Activated CD8-positive, alpha-beta T cell treated with anti-CD3 and anti-CD28 coated beads, Interleukin-2, amount 10 ng/mL, durations not matched to agents 7 days and 5 days (primary cell): ENCODE data around the gene ZDHHC3. TPM values are rescaled to one million over a fixed set of nuclear protein-coding genes. Genes with fewer than 3 reads are reported as not detected.

Source experiments
- ATAC-seq: fragments of 150-1000 bp; cut with Tn5 transposase; one replicate; pipeline ENCODE4 v1.10.0; 2021; ENCODE audit warnings: moderate library complexity
- CTCF ChIA-PET: fragments of 350-600 bp; sonication (Branson Sonifier 250); formaldehyde crosslinking; loops from one replicate; lab custom pipeline; 2021; ENCODE audit warnings: antibody characterized with exemption; lab: Charles Lee
- POLR2A ChIA-PET: fragments of 350-600 bp; sonication (Branson Sonifier 250); formaldehyde crosslinking; loops from one replicate; lab custom pipeline; 2021; ENCODE audit warnings: antibody characterized with exemption; lab: Charles Lee
- DNase-seq: peaks from one replicate; pipeline ENCODE4 v3.0.0-alpha.2; 2020
- H3K27ac Mint-ChIP-seq: one replicate; pipeline ENCODE4 v1.8.0; 2021; ENCODE audit warnings: mild to moderate bottlenecking, mixed read lengths
- H3K27me3 Mint-ChIP-seq: one replicate; pipeline ENCODE4 v1.8.0; 2021; ENCODE audit warnings: low read depth, mixed read lengths
- H3K36me3 Mint-ChIP-seq: one replicate; pipeline ENCODE4 v1.8.0; 2021; ENCODE audit warnings: low read depth, mixed read lengths
- H3K4me1 Mint-ChIP-seq: one replicate; pipeline ENCODE4 v1.8.0; 2021; ENCODE audit warnings: low read depth, mixed read lengths
- H3K4me3 Mint-ChIP-seq: one replicate; pipeline ENCODE4 v1.8.0; 2021; ENCODE audit warnings: mild to moderate bottlenecking, mixed read lengths
- H3K9me3 Mint-ChIP-seq: one replicate; pipeline ENCODE4 v1.8.0; 2022; ENCODE audit warnings: mixed read lengths; ENCODE audit not compliant: insufficient read depth
- total RNA-seq, 2 experiments: library from RNA; stranded (reverse); gene quantifications; one replicate each; pipeline ENCODE4 v1.2.3, GENCODE V29; 2021

The ZDHHC3 gene
- total RNA-seq, 2 experiments from 2014 or later, result 62.3 to 71.3 TPM

- H3K27me3 Mint-ChIP-seq, result no peaks in the 10 kb centered on the region
- H3K9me3 Mint-ChIP-seq, result peaks cover 6% of the 10 kb centered on the region
- ATAC-seq (no peak), DNase-seq (no peak)
- no peak overlapping the region for H3K4me3 Mint-ChIP-seq
- CTCF ChIA-PET, result interaction anchor here (1.6 kb wide), 1 partner anchor 17 kb away, joined by 6 read pairs; no protein-coding TSS in a partner anchor
- H3K36me3 Mint-ChIP-seq, result peaks cover 52% of the 10 kb centered on the region
- H3K4me1 Mint-ChIP-seq, result peaks cover 15% of the 10 kb centered on the region
- H3K27ac Mint-ChIP-seq, result peak overlapping the region; percentile 35
- POLR2A ChIA-PET, result no interaction called here
Measured at GRCh38 chr3:45009868-45010267, 33.9 kb upstream of the ZDHHC3 start.

- no peaks in the 10 kb centered on the region for H3K27me3 Mint-ChIP-seq
- ATAC-seq (no peak), DNase-seq (no peak)
- no peak overlapping the region for H3K4me3 Mint-ChIP-seq
- ChIA-PET CTCF (no interaction called here), POLR2A (no interaction called here)
- peaks cover 60% of the 10 kb centered on the region for H3K36me3 Mint-ChIP-seq
- H3K27ac Mint-ChIP-seq, result peak overlapping the region; percentile 3
- H3K9me3 Mint-ChIP-seq, result peaks cover 10% of the 10 kb centered on the region
- H3K4me1 Mint-ChIP-seq, result peaks cover 23% of the 10 kb centered on the region
Measured at GRCh38 chr3:45008117-45008516, 32.1 kb upstream of the ZDHHC3 start.

GRCh38 chr3:45007091-45007490 lies 31.1 kb upstream of the ZDHHC3 start:
- H3K9me3 Mint-ChIP-seq, result peaks cover 10% of the 10 kb centered on the region
- DNase-seq (no peak), ATAC-seq (no peak)
- ChIA-PET POLR2A (no interaction called here), CTCF (no interaction called here)
- peaks cover 23% of the 10 kb centered on the region for H3K4me1 Mint-ChIP-seq
- no peak overlapping the region for H3K4me3 Mint-ChIP-seq
- no peaks in the 10 kb centered on the region for H3K27me3 Mint-ChIP-seq
- H3K27ac Mint-ChIP-seq, result peak overlapping the region; percentile 66
- H3K36me3 Mint-ChIP-seq, result peaks cover 62% of the 10 kb centered on the region

GRCh38 chr3:45003859-45004258 lies 27.9 kb upstream of the ZDHHC3 start:
- Mint-ChIP-seq H3K36me3 (peaks cover 74% of the 10 kb centered on the region), H3K9me3 (peaks cover 10% of the 10 kb centered on the region), H3K27me3 (no peaks in the 10 kb centered on the region), H3K4me1 (peaks cover 31% of the 10 kb centered on the region), H3K27ac (no peak overlapping the region), H3K4me3 (no peak overlapping the region)
- DNase-seq (no peak), ATAC-seq (no peak)
- POLR2A ChIA-PET, result interaction anchor here (0.6 kb wide), 1 partner anchor 37 kb away, joined by 3 read pairs; no protein-coding TSS in a partner anchor
- CTCF ChIA-PET, result interaction anchor here (1.4 to 2.1 kb wide), 2 partner anchors 11 to 16 kb away, joined by 4 to 12 read pairs; no protein-coding TSS in a partner anchor

GRCh38 chr3:45003406-45003805 lies 27.4 kb upstream of the ZDHHC3 start:
- CTCF ChIA-PET, result interaction anchor here (1.4 to 2.1 kb wide), 2 partner anchors 10 to 15 kb away, joined by 4 to 12 read pairs; no protein-coding TSS in a partner anchor
- POLR2A ChIA-PET, result no interaction called here
- peaks cover 74% of the 10 kb centered on the region for H3K36me3 Mint-ChIP-seq
- DNase-seq (no peak), ATAC-seq (no peak)
- H3K4me1 Mint-ChIP-seq, result peaks cover 31% of the 10 kb centered on the region
- H3K9me3 Mint-ChIP-seq, result peaks cover 10% of the 10 kb centered on the region
- peak overlapping the region; percentile 31 for H3K27ac Mint-ChIP-seq
- no peaks in the 10 kb centered on the region for H3K27me3 Mint-ChIP-seq
- no peak overlapping the region for H3K4me3 Mint-ChIP-seq

GRCh38 chr3:45002720-45003119 lies 26.7 kb upstream of the ZDHHC3 start:
- no peak overlapping the region for H3K27ac Mint-ChIP-seq
- peaks cover 73% of the 10 kb centered on the region for H3K36me3 Mint-ChIP-seq
- DNase-seq (no peak), ATAC-seq (no peak)
- peaks cover 31% of the 10 kb centered on the region for H3K4me1 Mint-ChIP-seq
- CTCF ChIA-PET, result interaction anchor here (1.0 to 2.1 kb wide), 3 partner anchors 10 to 34 kb away, joined by 4 to 12 read pairs (median 4); no protein-coding TSS in a partner anchor
- POLR2A ChIA-PET, result no interaction called here
- H3K9me3 Mint-ChIP-seq, result peaks cover 10% of the 10 kb centered on the region
- no peak overlapping the region for H3K4me3 Mint-ChIP-seq
- H3K27me3 Mint-ChIP-seq, result no peaks in the 10 kb centered on the region

GRCh38 chr3:45002139-45002660 lies 26.2 kb upstream of the ZDHHC3 start:
- H3K27ac Mint-ChIP-seq, result no peak overlapping the region
- CTCF ChIA-PET, result interaction anchor here (1.0 to 2.1 kb wide), 4 partner anchors 9 to 35 kb away, joined by 3 to 12 read pairs (median 4); no protein-coding TSS in a partner anchor
- DNase-seq (no peak), ATAC-seq (no peak)
- H3K4me1 Mint-ChIP-seq, result peaks cover 31% of the 10 kb centered on the region
- H3K9me3 Mint-ChIP-seq, result peaks cover 10% of the 10 kb centered on the region
- H3K27me3 Mint-ChIP-seq, result no peaks in the 10 kb centered on the region
- no peak overlapping the region for H3K4me3 Mint-ChIP-seq
- POLR2A ChIA-PET, result no interaction called here
- peaks cover 71% of the 10 kb centered on the region for H3K36me3 Mint-ChIP-seq

- ChIA-PET CTCF (interaction anchor here (1.0 to 2.1 kb wide), 5 partner anchors 9 to 35 kb away, joined by 3 to 12 read pairs (median 5); no protein-coding TSS in a partner anchor), POLR2A (no interaction called here)
- no peak for DNase-seq
- peaks cover 10% of the 10 kb centered on the region for H3K9me3 Mint-ChIP-seq
- no peaks in the 10 kb centered on the region for H3K27me3 Mint-ChIP-seq
- ATAC-seq, result no peak
- no peak overlapping the region for H3K27ac Mint-ChIP-seq
- H3K4me1 Mint-ChIP-seq, result peaks cover 26% of the 10 kb centered on the region
- no peak overlapping the region for H3K4me3 Mint-ChIP-seq
- H3K36me3 Mint-ChIP-seq, result peaks cover 71% of the 10 kb centered on the region
Measured at GRCh38 chr3:45001738-45002137, 25.8 kb upstream of the ZDHHC3 start.

GRCh38 chr3:45000823-45001222 lies 24.8 kb upstream of the ZDHHC3 start:
- Mint-ChIP-seq H3K4me1 (peaks cover 30% of the 10 kb centered on the region), H3K4me3 (no peak overlapping the region), H3K9me3 (peaks cover 10% of the 10 kb centered on the region), H3K27me3 (no peaks in the 10 kb centered on the region), H3K27ac (peak overlapping the region; percentile 46), H3K36me3 (peaks cover 78% of the 10 kb centered on the region)
- DNase-seq, result no peak
- ChIA-PET CTCF (interaction anchor here (1.1 to 1.5 kb wide), 3 partner anchors 9 to 16 kb away, joined by 3 to 8 read pairs (median 5); no protein-coding TSS in a partner anchor), POLR2A (interaction anchor here (1.1 kb wide), 1 partner anchor 23 kb away, joined by 3 read pairs; no protein-coding TSS in a partner anchor)
- ATAC-seq, result no peak

GRCh38 chr3:44999782-45000181 lies 23.8 kb upstream of the ZDHHC3 start:
- Mint-ChIP-seq H3K4me3 (no peak overlapping the region), H3K27ac (no peak overlapping the region), H3K4me1 (peaks cover 27% of the 10 kb centered on the region), H3K36me3 (peaks cover 73% of the 10 kb centered on the region), H3K9me3 (peaks cover 3% of the 10 kb centered on the region), H3K27me3 (no peaks in the 10 kb centered on the region)
- ChIA-PET POLR2A (interaction anchor here (1.1 kb wide), 1 partner anchor 24 kb away, joined by 3 read pairs; no protein-coding TSS in a partner anchor), CTCF (interaction anchor here (8.7 kb wide), 1 partner anchor 15 kb away, joined by 52 read pairs; no protein-coding TSS in a partner anchor)
- ATAC-seq (no peak), DNase-seq (no peak)

GRCh38 chr3:44996556-44996969 lies 20.6 kb upstream of the ZDHHC3 start:
- Mint-ChIP-seq H3K27ac (peak overlapping the region; percentile 44), H3K36me3 (peaks cover 70% of the 10 kb centered on the region)
- POLR2A ChIA-PET, result no interaction called here

More at GRCh38 chr3:44996556-44996969, 20.6 kb upstream of the ZDHHC3 start:
- H3K4me1 Mint-ChIP-seq, result peaks cover 37% of the 10 kb centered on the region
- no peaks in the 10 kb centered on the region for H3K9me3 Mint-ChIP-seq
- DNase-seq (no peak), ATAC-seq (no peak)
- H3K4me3 Mint-ChIP-seq, result no peak overlapping the region
- H3K27me3 Mint-ChIP-seq, result no peaks in the 10 kb centered on the region
- CTCF ChIA-PET, result interaction anchor here (8.7 kb wide), 1 partner anchor 11 kb away, joined by 52 read pairs; no protein-coding TSS in a partner anchor
